PC-3 (cell line): ENCODE results near the gene BFSP1.

Experiments
- CTCF ChIP-seq: fragments of 300-600 bp; sonication (generic); conservative IDR thresholded peaks from 2 replicates; pipeline ENCODE4 v1.5.1; 2017; ENCODE audit warnings: antibody characterized with exemption, low read depth, mild to moderate bottlenecking, low read length
- EZH2 ChIP-seq: fragments of 300-600 bp; sonication (generic); IDR thresholded peaks from one replicate; pipeline ENCODE4 v1.6.1; 2017; ENCODE audit warnings: antibody characterized with exemption, mild to moderate bottlenecking, low read length; ENCODE audit not compliant: unreplicated experiment
- EZH2phosphoT487 ChIP-seq: fragments of 300-600 bp; sonication (generic); IDR thresholded peaks from 2 replicates; pipeline ENCODE4 v1.6.1; 2018; ENCODE audit warnings: mild to moderate bottlenecking, antibody characterized with exemption, low read length, borderline replicate concordance

GRCh38 chr20:17541996-17542395 lies 10.8 kb upstream of the BFSP1 start:
- TF ChIP-seq CTCF (no peak), EZH2 (no peak), EZH2phosphoT487 (no peak)
